NK-92 (cell line): Measurements from ENCODE around the gene CNTD1.
"Not testable (repeated sequence)": the region's sequence is repeated elsewhere in the genome, so short reads cannot be mapped to it uniquely, and the experiment has no call there.

Experiments
- DNase-seq: peaks from one replicate; lab custom pipeline; 2025; ENCODE audit not compliant: unreplicated experiment; lab: John Stamatoyannopoulos, UW

Gene CNTD1

GRCh38 chr17:42798383-42799380 lies at the start of gene CNTD1, which contains the start of gene COA3:
TSS of gene CNTD1 (plus strand) at chr17:42798861. CDS start at chr17:42799068, 207 bp downstream.
TSS of gene COA3 (minus strand) at chr17:42798704. CDS start at chr17:42798681, 23 bp downstream.
- DNase-seq, result no peak

GRCh38 chr17:42748908-42749798 lies 49.5 kb upstream of the CNTD1 start:
- DNase-seq, result no peak

GRCh38 chr17:42750739-42751344 lies 47.8 kb upstream of the CNTD1 start:
- DNase-seq, result no peak

- no peak for DNase-seq
Measured at GRCh38 chr17:42751628-42752027, 47.0 kb upstream of the CNTD1 start.

- DNase-seq, result no peak
Measured at GRCh38 chr17:42754782-42755181, 43.9 kb upstream of the CNTD1 start.

- no peak for DNase-seq
Measured at GRCh38 chr17:42759982-42760651, 38.5 kb upstream of the CNTD1 start.

- no peak for DNase-seq
Measured at GRCh38 chr17:42760652-42761581, 37.7 kb upstream of the CNTD1 start, which contains the start of gene RAMP2. TSS of gene RAMP2 (plus strand) at chr17:42761227. CDS start at chr17:42761262, 35 bp downstream.

GRCh38 chr17:42761638-42762037 lies 37.0 kb upstream of the CNTD1 start:
- DNase-seq, result no peak

GRCh38 chr17:42766124-42766523 lies 32.5 kb upstream of the CNTD1 start:
- DNase-seq, result no peak

- no peak for DNase-seq
Measured at GRCh38 chr17:42767512-42767911, 31.1 kb upstream of the CNTD1 start.

- not testable (repeated sequence) for DNase-seq
Measured at GRCh38 chr17:42768006-42768405, 30.7 kb upstream of the CNTD1 start.

GRCh38 chr17:42769964-42770363 lies 28.7 kb upstream of the CNTD1 start:
- not testable (repeated sequence) for DNase-seq

- DNase-seq, result no peak
Measured at GRCh38 chr17:42772945-42773289, 25.7 kb upstream of the CNTD1 start.

GRCh38 chr17:42773290-42774035 lies 25.2 kb upstream of the CNTD1 start, which contains the start of gene VPS25:
TSS of gene VPS25 (plus strand) at chr17:42773449. CDS start at chr17:42773476, 27 bp downstream.
- DNase-seq, result no peak

- DNase-seq, result no peak
Measured at GRCh38 chr17:42774066-42774745, 24.5 kb upstream of the CNTD1 start.

GRCh38 chr17:42775534-42776098 lies 23.0 kb upstream of the CNTD1 start:
- DNase-seq, result no peak

- DNase-seq, result no peak
Measured at GRCh38 chr17:42778570-42778969, 20.1 kb upstream of the CNTD1 start.
